CD4-positive, CD25-positive, alpha-beta regulatory T cell (primary cell): ENCODE results near the gene LYZL2. TPM values are rescaled to one million over a fixed set of nuclear protein-coding genes. Genes with fewer than 3 reads are reported as not detected.
A peak's percentile ranks its signal among the peaks of the same experiment; 100 is the strongest.

ENCODE experiments used
- ATAC-seq, 2 donors: fragments of 150-1000 bp; cut with Tn5 transposase; one replicate each; pipeline ENCODE4 v1.10.0; 2021; ENCODE audit warnings: low read depth in 2 of 2, moderate number of reproducible peaks in 2 of 2, moderate library complexity in 1 of 2
- DNase-seq, 3 donors: peaks; one replicate each; pipeline versions ENCODE4 v3.0.0 to v3.0.0-alpha.2; 2012 to 2022; ENCODE audit warnings: mixed read lengths in 1 of 3
- H3K27ac ChIP-seq: one replicate; pipeline ENCODE4 v1.7.0; 2013; ENCODE audit warnings: mild to moderate bottlenecking, low read length; ENCODE audit not compliant: insufficient read depth, poor library complexity, severe bottlenecking
- H3K27me3 ChIP-seq: one replicate; pipeline ENCODE4 v1.7.0; 2013; ENCODE audit warnings: low read length; ENCODE audit not compliant: control insufficient read depth, insufficient read depth
- H3K36me3 ChIP-seq: one replicate; pipeline ENCODE4 v1.7.0; 2013; ENCODE audit warnings: mild to moderate bottlenecking, low read length, moderate library complexity; ENCODE audit not compliant: control insufficient read depth, insufficient read depth
- H3K4me1 ChIP-seq: 2 replicates; pipeline ENCODE4 v1.7.0; 2013; ENCODE audit warnings: mild to moderate bottlenecking, low read length; ENCODE audit not compliant: insufficient read depth, control insufficient read depth, poor library complexity, severe bottlenecking
- H3K4me3 ChIP-seq: one replicate; pipeline ENCODE4 v1.7.0; 2013; ENCODE audit warnings: low read depth, mild to moderate bottlenecking, low read length, moderate library complexity
- H3K9me3 ChIP-seq, 2 experiments: 1 replicate in 1 of 2; 2 replicates in 1 of 2; pipeline ENCODE4 v1.7.0; 2013; ENCODE audit warnings: low read length in 2 of 2, mild to moderate bottlenecking in 1 of 2, moderate library complexity in 1 of 2; ENCODE audit not compliant: control insufficient read depth in 2 of 2
- H3K27ac Mint-ChIP-seq, 3 donors: one replicate each; pipeline ENCODE4 v1.8.0; 2020 to 2022; ENCODE audit warnings: mild to moderate bottlenecking in 3 of 3, mixed read lengths in 3 of 3, moderate library complexity in 2 of 3
- H3K27me3 Mint-ChIP-seq: one replicate; pipeline ENCODE4 v1.8.0; 2022; ENCODE audit warnings: mild to moderate bottlenecking, mixed read lengths
- H3K36me3 Mint-ChIP-seq: one replicate; pipeline ENCODE4 v1.8.0; 2020; ENCODE audit warnings: mixed read lengths
- H3K4me1 Mint-ChIP-seq, 4 donors: one replicate each; pipeline ENCODE4 v1.8.0; 2020 to 2022; ENCODE audit warnings: mixed read lengths in 4 of 4, mild to moderate bottlenecking in 1 of 4
- H3K4me3 Mint-ChIP-seq, 4 donors: one replicate each; pipeline ENCODE4 v1.8.0; 2020 to 2022; ENCODE audit warnings: mild to moderate bottlenecking in 4 of 4, mixed read lengths in 4 of 4, moderate library complexity in 3 of 4
- H3K9me3 Mint-ChIP-seq, 7 donors: one replicate each; pipeline ENCODE4 v1.8.0; 2020 to 2022; ENCODE audit warnings: mixed read lengths in 7 of 7, mild to moderate bottlenecking in 3 of 7, moderate library complexity in 2 of 7
- polyA plus RNA-seq, 4 donors: library from polyadenylated mRNA; unstranded; fragments of 300-500 nt; fragmentation: Illumina TruSeq; gene quantifications; one replicate each; pipeline ENCODE4 v1.2.3, GENCODE V29; 2021
- total RNA-seq: library from RNA; stranded (reverse); gene quantifications from one replicate; pipeline ENCODE4 v1.2.3, GENCODE V29; 2022

LYZL2 gene
- total and polyA plus RNA-seq, 5 donors from 2014 or later: not detected

GRCh38 chr10:30586828-30587227, 42.7 kb downstream of the LYZL2 start:
- Mint-ChIP-seq H3K36me3 (no peaks in the 10 kb centered on the region), H3K4me1 (peaks cover 0 to 2% (median 0%) of the 10 kb centered on the region in 4 donors), H3K4me3 (no peak overlapping the region), H3K27me3 (peaks cover 26% of the 10 kb centered on the region), H3K27ac (no peak overlapping the region), H3K9me3 (no peaks in the 10 kb centered on the region)
- no peaks in the 10 kb centered on the region for H3K36me3 ChIP-seq
- no peaks in the 10 kb centered on the region for H3K4me1 ChIP-seq
- no peaks in the 10 kb centered on the region for H3K9me3 ChIP-seq
- no peak overlapping the region for H3K27ac ChIP-seq
- ATAC-seq: no peak
- no peaks in the 10 kb centered on the region for H3K27me3 ChIP-seq
- H3K4me3 ChIP-seq: no peak overlapping the region
- no peak for DNase-seq

GRCh38 chr10:30583778-30584415, 45.7 kb downstream of the LYZL2 start:
- no peaks in the 10 kb centered on the region for H3K36me3 ChIP-seq
- H3K4me1 ChIP-seq: no peaks in the 10 kb centered on the region
- no peak for DNase-seq
- H3K36me3 Mint-ChIP-seq: no peaks in the 10 kb centered on the region
- peaks cover 26% of the 10 kb centered on the region for H3K27me3 Mint-ChIP-seq
- no peak overlapping the region for H3K27ac Mint-ChIP-seq
- H3K27ac ChIP-seq: no peak overlapping the region
- H3K4me1 Mint-ChIP-seq: peaks cover 0 to 2% (median 0%) of the 10 kb centered on the region in 4 donors
- H3K27me3 ChIP-seq: no peaks in the 10 kb centered on the region
- H3K4me3 ChIP-seq: peak overlapping the region; percentile 35
- H3K9me3 Mint-ChIP-seq: no peaks in the 10 kb centered on the region
- peak overlapping the region in 1 of 4 donors; percentile 14 for H3K4me3 Mint-ChIP-seq
- no peak for ATAC-seq
- no peaks in the 10 kb centered on the region for H3K9me3 ChIP-seq

- no peaks in the 10 kb centered on the region for H3K9me3 ChIP-seq
- ATAC-seq (no peak), DNase-seq (peak in 2 of 3 donors; percentile 9 to 41)
- H3K4me3 ChIP-seq: no peak overlapping the region
- Mint-ChIP-seq H3K27me3 (peaks cover 30% of the 10 kb centered on the region), H3K4me3 (no peak overlapping the region), H3K4me1 (peaks cover 0 to 2% (median 0%) of the 10 kb centered on the region in 4 donors), H3K27ac (peak overlapping the region in 1 of 3 donors; percentile 39), H3K9me3 (no peaks in the 10 kb centered on the region), H3K36me3 (no peaks in the 10 kb centered on the region)
- H3K27me3 ChIP-seq: no peaks in the 10 kb centered on the region
- no peak overlapping the region for H3K27ac ChIP-seq
- H3K36me3 ChIP-seq: no peaks in the 10 kb centered on the region
- H3K4me1 ChIP-seq: no peaks in the 10 kb centered on the region
These were observed 47.7 kb downstream of the LYZL2 start for GRCh38 chr10:30581779-30582380.

- DNase-seq (no peak), ATAC-seq (no peak)
- no peaks in the 10 kb centered on the region for H3K9me3 ChIP-seq
- H3K4me1 ChIP-seq: no peaks in the 10 kb centered on the region
- no peak overlapping the region for H3K27ac Mint-ChIP-seq
- peaks cover 0 to 2% (median 0%) of the 10 kb centered on the region in 4 donors for H3K4me1 Mint-ChIP-seq
- H3K4me3 Mint-ChIP-seq: no peak overlapping the region
- H3K4me3 ChIP-seq: no peak overlapping the region
- peaks cover 30% of the 10 kb centered on the region for H3K27me3 Mint-ChIP-seq
- H3K9me3 Mint-ChIP-seq: no peaks in the 10 kb centered on the region
- H3K36me3 ChIP-seq: no peaks in the 10 kb centered on the region
- no peaks in the 10 kb centered on the region for H3K27me3 ChIP-seq
- H3K27ac ChIP-seq: no peak overlapping the region
- H3K36me3 Mint-ChIP-seq: no peaks in the 10 kb centered on the region
These were observed 48.9 kb downstream of the LYZL2 start for GRCh38 chr10:30580676-30581075.

- Mint-ChIP-seq H3K9me3 (no peaks in the 10 kb centered on the region), H3K4me1 (peaks cover 0 to 2% (median 0%) of the 10 kb centered on the region in 4 donors), H3K4me3 (no peak overlapping the region), H3K27ac (no peak overlapping the region), H3K36me3 (no peaks in the 10 kb centered on the region), H3K27me3 (peaks cover 30% of the 10 kb centered on the region)
- ATAC-seq: no peak
- Histone ChIP-seq H3K4me1 (no peaks in the 10 kb centered on the region), H3K4me3 (no peak overlapping the region), H3K36me3 (no peaks in the 10 kb centered on the region), H3K27me3 (no peaks in the 10 kb centered on the region), H3K9me3 (no peaks in the 10 kb centered on the region), H3K27ac (no peak overlapping the region)
- no peak for DNase-seq
These were observed 49.3 kb downstream of the LYZL2 start for GRCh38 chr10:30580241-30580640.

- ATAC-seq: no peak
- Mint-ChIP-seq H3K36me3 (no peaks in the 10 kb centered on the region), H3K27ac (no peak overlapping the region)
These were observed 50.0 kb downstream of the LYZL2 start for GRCh38 chr10:30579574-30579973.

GRCh38 chr10:30577048-30577447, 52.5 kb downstream of the LYZL2 start:
- Histone ChIP-seq H3K4me3 (no peak overlapping the region), H3K27me3 (peaks cover 4% of the 10 kb centered on the region), H3K9me3 (no peaks in the 10 kb centered on the region), H3K36me3 (no peaks in the 10 kb centered on the region), H3K27ac (no peak overlapping the region), H3K4me1 (no peaks in the 10 kb centered on the region)
- Mint-ChIP-seq H3K4me1 (no peaks in the 10 kb centered on the region), H3K27ac (no peak overlapping the region), H3K27me3 (peaks cover 27% of the 10 kb centered on the region), H3K4me3 (no peak overlapping the region), H3K36me3 (no peaks in the 10 kb centered on the region), H3K9me3 (no peaks in the 10 kb centered on the region)
- ATAC-seq (no peak), DNase-seq (no peak)

More at GRCh38 chr10:30579574-30579973, 50.0 kb downstream of the LYZL2 start:
- Mint-ChIP-seq H3K4me1 (peaks cover 0 to 2% (median 0%) of the 10 kb centered on the region in 4 donors), H3K9me3 (no peaks in the 10 kb centered on the region), H3K27me3 (peaks cover 34% of the 10 kb centered on the region), H3K4me3 (no peak overlapping the region)
- H3K4me1 ChIP-seq: no peaks in the 10 kb centered on the region
- peaks cover 4% of the 10 kb centered on the region for H3K27me3 ChIP-seq
- no peak overlapping the region for H3K27ac ChIP-seq
- no peak for DNase-seq
- H3K36me3 ChIP-seq: no peaks in the 10 kb centered on the region
- no peaks in the 10 kb centered on the region for H3K9me3 ChIP-seq
- no peak overlapping the region for H3K4me3 ChIP-seq

GRCh38 chr10:30576641-30577040, 52.9 kb downstream of the LYZL2 start:
- Mint-ChIP-seq H3K27me3 (peaks cover 24% of the 10 kb centered on the region), H3K4me1 (no peaks in the 10 kb centered on the region), H3K27ac (no peak overlapping the region), H3K9me3 (no peaks in the 10 kb centered on the region), H3K4me3 (no peak overlapping the region), H3K36me3 (no peaks in the 10 kb centered on the region)
- Histone ChIP-seq H3K36me3 (no peaks in the 10 kb centered on the region), H3K4me1 (no peaks in the 10 kb centered on the region), H3K27me3 (peaks cover 4% of the 10 kb centered on the region), H3K4me3 (no peak overlapping the region), H3K9me3 (no peaks in the 10 kb centered on the region), H3K27ac (no peak overlapping the region)
- DNase-seq (no peak), ATAC-seq (no peak)
